ENCODE data around the gene VASN.

GRCh38 chr16:4338712-4339299 is 32.8 kb upstream of the VASN start:
- no peak for TF ChIP-seq SP1 (IDR thresholded peaks at IDR 0.05)
- TF ChIP-seq TARDBP (IDR thresholded peaks at IDR 0.05) = no peak
